Measurements from ENCODE around the gene TNFRSF1B. TPM values are rescaled to one million over a fixed set of nuclear protein-coding genes. Genes with fewer than 3 reads are reported as not detected.
A peak's percentile ranks its signal among the peaks of the same experiment; 100 is the strongest.

Gene TNFRSF1B
- total RNA-seq, 6 donors from 2014 or later, result 28.3 to 113 (median 58.5) TPM

DNA sequence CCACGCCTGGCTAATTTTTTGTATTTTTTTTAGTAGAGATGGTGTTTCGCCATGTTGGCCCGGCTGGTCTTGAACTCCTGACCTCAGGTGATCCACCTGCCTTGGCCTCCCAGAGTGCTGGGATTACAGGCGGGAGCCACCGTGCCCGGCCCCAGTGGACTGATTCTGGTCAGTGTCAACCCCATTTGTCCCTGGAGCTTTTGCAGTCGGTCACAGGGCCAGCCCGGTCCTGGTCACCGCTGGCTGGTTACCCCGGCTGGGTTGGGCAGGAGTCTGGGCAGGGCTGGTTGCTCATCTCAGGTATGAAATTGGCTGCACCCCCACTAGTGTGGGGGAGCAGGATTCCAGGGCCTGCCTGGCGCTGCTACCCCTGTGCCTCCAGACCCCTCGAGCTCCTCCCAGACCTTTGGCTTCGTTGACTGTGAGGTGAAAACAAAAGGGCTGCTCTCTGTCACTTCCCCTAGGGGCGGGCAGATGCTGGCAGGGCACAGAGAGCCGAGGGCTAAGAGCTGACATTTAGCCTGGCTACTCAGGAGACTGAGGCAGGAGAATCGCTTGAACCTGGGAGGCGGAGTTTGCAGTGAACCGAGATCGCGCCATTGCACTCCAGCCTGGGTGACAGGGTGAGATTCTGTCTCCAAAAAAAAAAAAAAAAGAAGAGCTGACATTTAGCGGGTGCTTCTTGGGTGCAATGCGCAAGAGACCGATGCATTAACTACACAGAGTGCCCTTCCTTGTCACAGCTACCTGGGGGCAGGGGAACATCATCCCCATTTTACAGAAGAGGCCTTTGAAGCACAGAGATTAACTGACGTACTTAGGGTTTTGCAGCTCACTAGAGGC lies 10.6 kb downstream of the TNFRSF1B start:
- Histone ChIP-seq H3K27ac (peak overlapping the region; percentile 81 to 97 (median 95)), H3K36me3 (no peaks in the 10 kb centered on the region), H3K27me3 (no peaks in the 10 kb centered on the region), H3K4me1 (peaks cover 97 to 99% (median 99%) of the 10 kb centered on the region in 4 donors), H3K4me3 (no peak overlapping the region), H3K9me3 (no peaks in the 10 kb centered on the region)
- TF ChIP-seq POLR2AphosphoS5 (IDR thresholded peaks at IDR 0.05) (no peak), POLR2A (IDR thresholded peaks at IDR 0.05) (no peak), EP300 (IDR thresholded peaks at IDR 0.05) (no peak)
- TF ChIP-seq, protein P1, sequence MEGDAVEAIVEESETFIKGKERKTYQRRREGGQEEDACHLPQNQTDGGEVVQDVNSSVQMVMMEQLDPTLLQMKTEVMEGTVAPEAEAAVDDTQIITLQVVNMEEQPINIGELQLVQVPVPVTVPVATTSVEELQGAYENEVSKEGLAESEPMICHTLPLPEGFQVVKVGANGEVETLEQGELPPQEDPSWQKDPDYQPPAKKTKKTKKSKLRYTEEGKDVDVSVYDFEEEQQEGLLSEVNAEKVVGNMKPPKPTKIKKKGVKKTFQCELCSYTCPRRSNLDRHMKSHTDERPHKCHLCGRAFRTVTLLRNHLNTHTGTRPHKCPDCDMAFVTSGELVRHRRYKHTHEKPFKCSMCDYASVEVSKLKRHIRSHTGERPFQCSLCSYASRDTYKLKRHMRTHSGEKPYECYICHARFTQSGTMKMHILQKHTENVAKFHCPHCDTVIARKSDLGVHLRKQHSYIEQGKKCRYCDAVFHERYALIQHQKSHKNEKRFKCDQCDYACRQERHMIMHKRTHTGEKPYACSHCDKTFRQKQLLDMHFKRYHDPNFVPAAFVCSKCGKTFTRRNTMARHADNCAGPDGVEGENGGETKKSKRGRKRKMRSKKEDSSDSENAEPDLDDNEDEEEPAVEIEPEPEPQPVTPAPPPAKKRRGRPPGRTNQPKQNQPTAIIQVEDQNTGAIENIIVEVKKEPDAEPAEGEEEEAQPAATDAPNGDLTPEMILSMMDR (IDR thresholded peaks at IDR 0.05), result no peak
- no peak for ATAC-seq (ENCODE audit: low FRiP score in 2 of 2)
- no peak for DNase-seq
- WGBS, 2 donors, result 74% methylated on average over 20 to 24 of the region's 24 CpGs

DNA sequence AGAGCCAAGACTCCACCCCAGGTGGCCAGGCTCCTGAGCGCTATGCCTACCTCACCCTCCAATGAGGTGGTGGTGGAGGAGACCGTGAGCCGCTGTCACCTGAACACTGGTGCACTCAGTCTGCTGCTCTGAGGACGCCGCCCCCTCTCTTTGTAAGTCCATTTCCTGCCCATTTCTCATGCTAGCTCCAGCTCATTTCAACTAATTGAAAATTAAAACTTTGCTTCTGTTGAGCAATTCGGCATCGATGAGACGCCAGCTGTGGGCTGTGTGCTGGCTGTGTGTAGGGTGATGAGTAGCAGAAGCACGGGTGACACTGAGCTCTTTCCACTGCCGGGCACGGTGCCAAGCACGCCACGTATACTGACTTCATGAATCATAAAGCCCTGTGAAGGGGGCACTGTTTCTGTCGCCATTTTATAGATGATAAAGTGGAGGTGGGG lies 11.2 kb downstream of the TNFRSF1B start:
- Histone ChIP-seq H3K4me3 (no peak overlapping the region), H3K27ac (peak overlapping the region; percentile 81 to 97 (median 95)), H3K4me1 (peaks cover 97 to 99% (median 99%) of the 10 kb centered on the region in 4 donors), H3K9me3 (no peaks in the 10 kb centered on the region), H3K36me3 (no peaks in the 10 kb centered on the region), H3K27me3 (no peaks in the 10 kb centered on the region)
- peak; percentile 84 to 87 for DNase-seq
- TF ChIP-seq, protein P1 (IDR thresholded peaks at IDR 0.05), result no peak
- TF ChIP-seq POLR2AphosphoS5 (IDR thresholded peaks at IDR 0.05) (peak; percentile 53 to 74), POLR2A (IDR thresholded peaks at IDR 0.05) (peak in 1 of 4 donors; percentile 9), EP300 (IDR thresholded peaks at IDR 0.05) (no peak)
- peak in 1 of 2 donors; percentile 51 for ATAC-seq (ENCODE audit: low FRiP score in 2 of 2)
- 31 to 34% methylated on average over 9 to 14 of the region's 14 CpGs for WGBS, 2 donors

DNA sequence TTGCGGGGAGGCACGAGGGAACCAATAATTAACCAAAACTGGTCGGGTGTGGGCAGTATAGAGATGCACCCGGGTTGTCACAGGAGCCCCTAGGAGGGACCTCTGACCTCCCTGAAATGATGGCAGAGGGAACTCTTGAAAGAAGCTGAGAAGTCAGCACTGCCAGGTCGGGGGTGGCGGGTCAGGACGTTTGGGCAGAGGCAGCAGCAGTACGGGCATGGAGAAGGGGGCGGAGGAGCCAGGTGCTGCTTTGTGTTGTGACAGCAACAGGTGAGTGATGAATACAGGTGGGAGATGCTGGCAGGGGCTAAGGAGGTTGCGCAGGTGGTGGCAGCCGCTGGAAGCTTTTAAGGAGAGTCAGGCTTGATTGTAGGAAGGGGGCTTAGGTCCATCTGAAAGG lies 11.7 kb downstream of the TNFRSF1B start:
- H3K4me3 ChIP-seq, result peak overlapping the region in 1 of 4 donors; percentile 12
- peaks cover 95 to 98% (median 96%) of the 10 kb centered on the region in 4 donors for H3K4me1 ChIP-seq
- H3K9me3 ChIP-seq, result no peaks in the 10 kb centered on the region
- ATAC-seq (ENCODE audit: low FRiP score in 2 of 2) (no peak), DNase-seq (no peak)
- TF ChIP-seq POLR2A (IDR thresholded peaks at IDR 0.05), result no peak
- TF ChIP-seq, protein P1 (IDR thresholded peaks at IDR 0.05), result no peak
- no peak for TF ChIP-seq POLR2AphosphoS5 (IDR thresholded peaks at IDR 0.05)
- no peak for TF ChIP-seq EP300 (IDR thresholded peaks at IDR 0.05)
- no peaks in the 10 kb centered on the region for H3K36me3 ChIP-seq
- H3K27ac ChIP-seq, result peak overlapping the region; percentile 81 to 97 (median 95)
- WGBS, 2 donors, result 58 to 64% methylated on average over 11 of the region's 11 CpGs
- no peaks in the 10 kb centered on the region for H3K27me3 ChIP-seq

DNA sequence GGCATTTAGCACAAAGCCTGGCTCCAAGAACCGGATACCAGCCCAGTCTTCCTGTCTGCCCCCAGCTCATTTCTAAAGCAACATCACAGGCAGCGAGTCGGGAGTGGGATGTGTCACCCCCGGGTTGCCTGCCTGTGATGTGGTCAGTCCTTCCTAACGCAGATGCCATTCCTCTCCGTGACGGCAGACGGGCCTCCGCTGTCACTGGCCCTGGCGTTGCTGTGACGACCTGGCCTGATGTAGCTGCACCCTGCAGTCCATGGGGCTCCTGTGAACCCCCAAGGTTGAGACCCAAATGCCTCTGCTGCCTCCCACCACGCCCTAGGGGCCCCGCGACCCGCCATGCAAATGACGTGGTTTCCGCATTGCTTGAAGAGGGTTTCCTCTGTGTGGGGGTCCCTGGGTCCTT lies 12.3 kb downstream of the TNFRSF1B start:
- no peaks in the 10 kb centered on the region for H3K27me3 ChIP-seq
- H3K4me1 ChIP-seq, result peaks cover 94 to 99% (median 95%) of the 10 kb centered on the region in 4 donors
- H3K27ac ChIP-seq, result peak overlapping the region; percentile 81 to 97 (median 95)
- peak in 1 of 4 donors; percentile 50 for TF ChIP-seq POLR2A (IDR thresholded peaks at IDR 0.05)
- TF ChIP-seq, protein P1 (IDR thresholded peaks at IDR 0.05), result no peak
- TF ChIP-seq EP300 (IDR thresholded peaks at IDR 0.05), result peak in 1 of 4 donors; percentile 29
- TF ChIP-seq POLR2AphosphoS5 (IDR thresholded peaks at IDR 0.05), result peak; percentile 74 to 89
- no peaks in the 10 kb centered on the region for H3K9me3 ChIP-seq
- no peak overlapping the region for H3K4me3 ChIP-seq
- peak; percentile 3 to 20 for ATAC-seq (ENCODE audit: low FRiP score in 2 of 2)
- peak in 1 of 2 donors; percentile 76 for DNase-seq
- H3K36me3 ChIP-seq, result no peaks in the 10 kb centered on the region
- 18 to 38% methylated on average over 5 to 13 of the region's 17 CpGs for WGBS, 2 donors
